Subcutaneous adipose tissue (tissue), 4 donors: ENCODE data around the gene CSAD. TPM values are rescaled to one million over a fixed set of nuclear protein-coding genes. Genes with fewer than 3 reads are reported as not detected.

Source experiments
- CTCF ChIP-seq: fragments of 450-650 bp; IDR thresholded peaks from one replicate; pipeline ENCODE4 v1.5.1; 2016; ENCODE audit warnings: low read depth, mild to moderate bottlenecking, control low read depth, antibody characterized with exemption, moderate library complexity
- total RNA-seq, 4 donors: library from RNA; depleted of rRNA; stranded (reverse); fragments of >200 nt; gene quantifications; one replicate each; pipeline ENCODE4 v1.1.0, GENCODE V29; 2016

The CSAD gene
- total RNA-seq, 4 donors from 2014 or later, result 63.7 to 215 (median 101) TPM

GRCh38 chr12:53191885-53192530 lies 11.3 kb upstream of the CSAD start:
- TF ChIP-seq CTCF, result no peak

GRCh38 chr12:53191096-53191884 lies 10.6 kb upstream of the CSAD start:
- TF ChIP-seq CTCF, result no peak

DNA sequence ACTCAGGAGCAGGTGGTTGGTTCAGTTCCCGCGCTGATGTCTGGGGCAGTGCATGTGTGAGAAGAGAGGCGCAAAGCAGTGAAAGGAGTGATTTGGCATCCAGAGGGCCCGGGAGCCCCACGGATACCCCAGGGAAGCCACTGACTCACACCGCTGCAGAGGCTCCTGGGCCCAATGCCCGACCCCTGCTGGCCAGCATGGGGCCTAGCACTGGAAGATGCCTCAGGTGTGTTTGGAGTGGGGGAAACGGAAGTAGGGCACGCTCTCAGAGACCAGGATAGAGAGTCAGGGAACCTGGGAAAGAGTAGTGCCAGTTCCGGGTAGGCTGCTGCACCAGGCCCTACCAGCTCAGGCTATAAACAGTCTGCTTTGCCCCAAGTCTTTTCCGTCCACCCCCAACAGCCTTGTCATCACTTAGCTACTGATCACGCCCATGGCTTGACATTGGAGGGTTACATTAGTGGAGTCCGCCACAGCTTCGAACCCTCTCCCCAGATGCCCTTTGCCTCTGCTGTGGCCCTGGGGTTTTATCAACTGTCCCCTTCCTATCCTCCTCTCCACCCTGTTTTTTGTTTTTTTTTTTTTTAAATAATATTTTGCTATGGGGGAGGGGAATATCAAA lies 9.5 kb upstream of the CSAD start:
- no peak for TF ChIP-seq CTCF

DNA sequence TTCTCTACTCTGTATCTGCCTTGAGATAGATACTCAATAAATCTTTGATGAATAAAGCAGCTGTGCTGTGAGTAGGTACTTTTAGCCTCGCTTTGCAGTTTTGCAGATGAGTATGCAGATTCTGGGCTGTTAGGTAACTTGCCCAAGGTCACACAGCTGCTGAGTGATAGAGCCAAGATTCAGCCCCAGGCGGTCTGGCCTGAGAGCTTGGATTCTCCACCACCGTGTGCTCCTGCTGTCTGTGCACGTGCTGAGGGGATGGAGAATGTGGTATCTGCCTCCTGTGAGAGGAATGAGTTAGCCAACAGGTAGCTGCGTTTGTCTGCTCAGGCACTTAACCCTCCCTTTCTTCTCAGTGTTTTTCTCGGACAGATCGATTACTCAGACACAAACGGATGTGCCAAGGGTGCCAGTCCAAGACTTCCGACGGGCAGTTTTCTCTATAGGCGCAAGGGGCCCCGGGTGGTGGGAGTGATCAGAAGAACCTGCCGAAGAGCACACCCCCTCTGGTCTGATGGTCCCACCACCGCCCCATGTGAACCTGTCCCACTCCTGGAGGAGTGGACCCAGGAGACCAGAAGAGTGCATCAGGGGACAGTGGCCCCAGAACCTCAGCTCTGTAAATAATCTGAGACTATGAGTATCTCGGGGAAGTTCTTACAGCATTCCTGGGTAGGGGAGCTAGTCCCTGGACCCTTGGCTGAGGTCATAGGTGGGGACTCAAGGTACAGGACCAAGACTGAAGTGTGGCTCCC lies 6.6 kb upstream of the CSAD start:
- TF ChIP-seq CTCF, result no peak

GRCh38 chr12:53186745-53187144 lies 6.0 kb upstream of the CSAD start:
- no peak for TF ChIP-seq CTCF

DNA sequence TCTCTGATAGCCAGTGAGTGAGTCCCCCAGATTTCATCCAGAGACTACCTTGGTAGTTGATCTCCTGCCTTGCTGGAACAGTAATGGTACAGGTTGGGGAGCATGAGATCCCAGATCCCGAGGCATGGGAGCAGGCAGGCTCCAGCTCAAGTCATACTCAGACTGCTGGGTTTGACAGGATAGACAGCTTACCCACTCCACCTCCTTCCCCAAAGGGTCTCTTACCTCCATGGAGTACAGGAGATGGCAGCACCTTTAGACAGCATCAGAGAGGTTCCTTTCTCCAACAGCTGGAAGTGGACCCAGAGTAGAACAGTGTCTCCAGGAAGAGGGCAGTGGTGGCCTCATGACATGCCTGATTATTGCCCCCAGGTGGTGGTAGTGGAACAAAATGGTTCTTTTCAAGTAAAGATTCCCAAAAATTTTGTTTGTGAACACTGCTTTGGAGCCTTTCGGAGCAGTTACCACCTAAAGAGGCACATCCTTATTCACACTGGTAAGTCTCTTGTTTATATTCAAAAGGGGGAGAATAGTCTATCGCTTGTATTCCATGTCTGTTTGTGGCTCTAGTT lies 4.9 kb upstream of the CSAD start:
- TF ChIP-seq CTCF, result no peak
